Endothelial cell of umbilical vein (primary cell): ENCODE measurements around the gene DCHS2. TPM values are rescaled to one million over a fixed set of nuclear protein-coding genes. Genes with fewer than 3 reads are reported as not detected.

ENCODE experiments used
- BruUV-seq: library from RNA; stranded (reverse); fragments of 400-500 nt; replicated peaks from 2 replicates; lab custom pipeline; 2021; lab: Mats Ljungman, UMichigan
- CTCF ChIA-PET: fragments of 300-600, 350-600 bp; sonication (Branson Sonifier 250); formaldehyde crosslinking; loops from one replicate; lab custom pipeline; 2021; ENCODE audit warnings: antibody characterized with exemption, inconsistent platforms; lab: Charles Lee
- POLR2A ChIA-PET: fragments of 300-600, 350-600 bp; sonication (Branson Sonifier 250); formaldehyde crosslinking; loops from one replicate; lab custom pipeline; 2021; ENCODE audit warnings: antibody characterized with exemption, inconsistent platforms; lab: Charles Lee
- DNase-seq: peaks from one replicate; pipeline ENCODE4 v3.0.0-alpha.2; 2011; ENCODE audit warnings: low read depth, low spot score
- FAIRE-seq: peaks from 2 replicates; lab custom pipeline; 2011; peaks lifted over from hg19 to GRCh38; lab: Jason Lieb, UNC
- H2AFZ ChIP-seq: 2 replicates; pipeline ENCODE4 v1.6.0; 2012; ENCODE audit warnings: low read depth, low read length, control low read depth, inconsistent platforms
- H3K27ac ChIP-seq: 2 replicates; pipeline ENCODE4 v1.5.1; 2011; ENCODE audit warnings: low read depth, mild to moderate bottlenecking, control low read depth, low read length, moderate library complexity; ENCODE audit not compliant: insufficient read depth
- H3K27me3 ChIP-seq, 2 experiments: 2 replicates each; pipeline versions ENCODE4 v1.6.0 to v1.6.1; 2011; ENCODE audit warnings: low read length in 2 of 2, mixed read lengths in 1 of 2; ENCODE audit not compliant: control insufficient read depth in 2 of 2, insufficient read depth in 2 of 2
- H3K36me3 ChIP-seq, 2 experiments: 2 replicates in 1 of 2; 3 replicates in 1 of 2; pipeline ENCODE4 v1.5.1; 2011; ENCODE audit warnings: low read length in 2 of 2, mild to moderate bottlenecking in 1 of 2, moderate library complexity in 1 of 2; ENCODE audit not compliant: control insufficient read depth in 2 of 2, insufficient read depth in 2 of 2; ENCODE audit errors: extremely low read depth in 1 of 2
- H3K4me1 ChIP-seq: 3 replicates; pipeline ENCODE4 v1.5.1; 2011; ENCODE audit warnings: mild to moderate bottlenecking, low read length; ENCODE audit not compliant: control insufficient read depth, insufficient read depth; ENCODE audit errors: extremely low read depth
- H3K4me2 ChIP-seq: 2 replicates; pipeline ENCODE4 v1.6.1; 2011; ENCODE audit warnings: low read length, control low read depth, mixed read lengths; ENCODE audit not compliant: insufficient read depth
- H3K4me3 ChIP-seq, 3 experiments: fragments of 200-600 bp in 1 of 3; sonication (generic), shearing (Covaris generic) in 1 of 3; replicated peaks in 1 of 3; 2 replicates each; pipeline ENCODE4 v1.5.1; 2011 to 2016; ENCODE audit warnings: control low read depth in 3 of 3, low read length in 3 of 3, mild to moderate bottlenecking in 2 of 3, inconsistent platforms in 1 of 3, low read depth in 1 of 3, moderate library complexity in 1 of 3; ENCODE audit not compliant: insufficient read depth in 1 of 3
- H3K79me2 ChIP-seq: 2 replicates; pipeline ENCODE4 v1.6.0; 2012; ENCODE audit warnings: low read length, inconsistent platforms; ENCODE audit not compliant: control insufficient read depth, insufficient read depth
- H3K9ac ChIP-seq: replicated peaks from 2 replicates; pipeline ENCODE3; 2011; ENCODE audit warnings: low read length, control low read depth; ENCODE audit not compliant: insufficient read depth; ENCODE audit errors: extremely low read depth
- H3K9me1 ChIP-seq: replicated peaks from 3 replicates; pipeline ENCODE4 v1.6.0; 2011; ENCODE audit warnings: mild to moderate bottlenecking, low read length; ENCODE audit not compliant: control insufficient read depth, insufficient read depth; ENCODE audit errors: extremely low read depth
- H3K9me3 ChIP-seq: replicated peaks from 2 replicates; pipeline ENCODE4 v1.5.1; 2012; ENCODE audit warnings: low read length, inconsistent platforms; ENCODE audit not compliant: control insufficient read depth, insufficient read depth
- H4K20me1 ChIP-seq: replicated peaks from 2 replicates; pipeline ENCODE3; 2011; ENCODE audit warnings: mild to moderate bottlenecking, low read length; ENCODE audit not compliant: control insufficient read depth, insufficient read depth; ENCODE audit errors: extremely low read depth
- EZH2 ChIP-seq: IDR thresholded peaks from 2 replicates; pipeline ENCODE4 v1.6.1; 2012; ENCODE audit warnings: borderline replicate concordance, low read depth, mild to moderate bottlenecking, moderate library complexity, low read length, inconsistent platforms; ENCODE audit not compliant: severe bottlenecking
- FOS ChIP-seq: IDR thresholded peaks from 2 replicates; pipeline ENCODE4 v1.6.1; 2011; ENCODE audit warnings: mild to moderate bottlenecking, low read length, moderate library complexity, borderline replicate concordance; ENCODE audit not compliant: insufficient read depth
- GATA2 ChIP-seq: IDR thresholded peaks from 2 replicates; pipeline ENCODE4 v1.7.0; 2011; ENCODE audit warnings: low read depth, mild to moderate bottlenecking, moderate library complexity, mixed read lengths, low read length; ENCODE audit not compliant: insufficient read length, insufficient read depth
- JUN ChIP-seq: IDR thresholded peaks from 2 replicates; pipeline ENCODE4 v1.6.1; 2011; ENCODE audit warnings: borderline replicate concordance, low read depth; ENCODE audit not compliant: insufficient read length, insufficient read depth
- MYC ChIP-seq: IDR thresholded peaks from one replicate; pipeline ENCODE4 v1.6.1; 2011; ENCODE audit warnings: mild to moderate bottlenecking, low read depth, low read length
- POLR2A ChIP-seq: IDR thresholded peaks from 2 replicates; pipeline ENCODE4 v1.6.1; 2012; ENCODE audit warnings: low read depth, mild to moderate bottlenecking, control low read depth, low read length
- POLR2AphosphoS5 ChIP-seq: IDR thresholded peaks from 2 replicates; pipeline ENCODE4 v1.6.1; 2012; ENCODE audit warnings: low read depth, mild to moderate bottlenecking, control low read depth, low read length, moderate library complexity; ENCODE audit not compliant: insufficient read depth
- dilution Hi-C: fragments of 300-500 bp; cut with MboI; formaldehyde crosslinking; loops from one replicate; pipeline ENCODE4 v1.15.0; 2019; ENCODE audit warnings: low sequenced_read_pairs; ENCODE audit not compliant: extremely low pct_ligation_motif_present
- intact Hi-C: fragments of 100-400 bp; cut with micrococcal nuclease; formaldehyde crosslinking; loops from one replicate; pipeline ENCODE4 v1.10.0; 2022
- polyA plus RNA-seq, 4 experiments: library from polyadenylated mRNA; depleted of rRNA in 3 of 4; stranded (reverse) in 3 of 4; unstranded in 1 of 4; fragments of >200 nt; gene quantifications; 2 replicates each; pipeline versions ENCODE4 v1.2.1 to v1.2.3, GENCODE V29; 2011 to 2012; ENCODE audit warnings: missing spikeins in 1 of 4
- total RNA-seq: library from RNA; stranded (reverse); gene quantifications from 2 replicates; pipeline ENCODE4 v1.2.3, GENCODE V29; 2021
- TF ChIP-seq, protein P1 (sequence below), 2 donors: IDR thresholded peaks; 1 replicate in 1 of 2; 2 replicates in 1 of 2; pipeline ENCODE4 v1.5.1; 2011; ENCODE audit warnings: low read length in 2 of 2, mild to moderate bottlenecking in 2 of 2, moderate library complexity in 2 of 2, control low read depth in 1 of 2, inconsistent platforms in 1 of 2, low read depth in 1 of 2; ENCODE audit not compliant: insufficient read depth in 1 of 2; ENCODE audit errors: extremely low read depth in 1 of 2

DCHS2 gene
- total and polyA plus RNA-seq, 2 donors (not counting 3 experiments of a cell fraction or from before 2014, with no cell fraction given), result not detected

DNA sequence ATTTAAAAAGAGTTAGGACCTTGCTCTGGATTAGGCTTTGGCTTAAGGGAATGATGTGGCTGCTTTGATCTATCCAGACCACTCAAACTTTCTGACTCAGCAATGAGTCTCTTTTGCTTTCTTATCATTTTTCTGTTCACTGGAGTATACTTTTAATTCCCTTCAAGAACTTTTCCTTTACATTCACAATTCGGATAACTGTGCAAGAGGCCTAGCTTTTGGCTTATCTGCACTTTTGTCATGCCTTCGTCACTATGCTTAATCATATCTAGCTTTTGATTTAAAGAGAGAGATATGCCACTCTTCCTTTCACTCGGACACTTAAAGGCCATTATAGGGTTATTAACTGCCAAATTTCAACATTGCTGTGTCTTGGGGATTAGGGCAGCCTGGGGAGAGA is 147.9 kb downstream of the DCHS2 start:
- no peaks in the 10 kb centered on the region for H3K9me1 ChIP-seq
- H3K79me2 ChIP-seq, result no peaks in the 10 kb centered on the region
- no peak overlapping the region for H3K4me3 ChIP-seq
- dilution Hi-C loops (no loop called here), intact Hi-C loops (no loop called here)
- no peaks in the 10 kb centered on the region for H3K4me1 ChIP-seq
- CTCF ChIA-PET, result no interaction called here
- no peaks in the 10 kb centered on the region for H3K27me3 ChIP-seq
- no peaks in the 10 kb centered on the region for H4K20me1 ChIP-seq
- H3K36me3 ChIP-seq, result no peaks in the 10 kb centered on the region
- FAIRE-seq, result no peak
- no peak overlapping the region for H3K27ac ChIP-seq
- H2AFZ ChIP-seq, result no peak overlapping the region
- H3K9ac ChIP-seq, result no peak overlapping the region
- no peak overlapping the region for H3K4me2 ChIP-seq
- no TSS peak for BruUV-seq
- no peak for TF ChIP-seq GATA2
- TF ChIP-seq POLR2A, result no peak
- TF ChIP-seq FOS, result no peak
- TF ChIP-seq MYC, result no peak
- no peak for TF ChIP-seq POLR2AphosphoS5
- no peak for TF ChIP-seq JUN
- TF ChIP-seq, protein P1, sequence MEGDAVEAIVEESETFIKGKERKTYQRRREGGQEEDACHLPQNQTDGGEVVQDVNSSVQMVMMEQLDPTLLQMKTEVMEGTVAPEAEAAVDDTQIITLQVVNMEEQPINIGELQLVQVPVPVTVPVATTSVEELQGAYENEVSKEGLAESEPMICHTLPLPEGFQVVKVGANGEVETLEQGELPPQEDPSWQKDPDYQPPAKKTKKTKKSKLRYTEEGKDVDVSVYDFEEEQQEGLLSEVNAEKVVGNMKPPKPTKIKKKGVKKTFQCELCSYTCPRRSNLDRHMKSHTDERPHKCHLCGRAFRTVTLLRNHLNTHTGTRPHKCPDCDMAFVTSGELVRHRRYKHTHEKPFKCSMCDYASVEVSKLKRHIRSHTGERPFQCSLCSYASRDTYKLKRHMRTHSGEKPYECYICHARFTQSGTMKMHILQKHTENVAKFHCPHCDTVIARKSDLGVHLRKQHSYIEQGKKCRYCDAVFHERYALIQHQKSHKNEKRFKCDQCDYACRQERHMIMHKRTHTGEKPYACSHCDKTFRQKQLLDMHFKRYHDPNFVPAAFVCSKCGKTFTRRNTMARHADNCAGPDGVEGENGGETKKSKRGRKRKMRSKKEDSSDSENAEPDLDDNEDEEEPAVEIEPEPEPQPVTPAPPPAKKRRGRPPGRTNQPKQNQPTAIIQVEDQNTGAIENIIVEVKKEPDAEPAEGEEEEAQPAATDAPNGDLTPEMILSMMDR (IDR thresholded peaks at IDR 0.05; ENCODE audit: extremely low read depth in 1 of 2, insufficient read depth in 1 of 2, low read depth in 1 of 2, low read length in 2 of 2), result no peak
- TF ChIP-seq EZH2, result no peak
- no peaks in the 10 kb centered on the region for H3K9me3 ChIP-seq
- POLR2A ChIA-PET, result no interaction called here
- DNase-seq, result no peak
